H1 (cell line): ENCODE data around the gene ASAH2B. TPM values are rescaled to one million over a fixed set of nuclear protein-coding genes. Genes with fewer than 3 reads are reported as not detected.

Experiments
- polyA plus RNA-seq, 7 experiments: library from polyadenylated mRNA; depleted of rRNA in 3 of 7; stranded (reverse) in 5 of 7; unstranded in 2 of 7; fragments of >200 nt in 5 of 7; fragments of 200-250 nt in 2 of 7; gene quantifications; 1 replicate in 5 of 7; 2 replicates in 1 of 7; 4 replicates in 1 of 7; pipeline versions ENCODE4 v1.2.1 to v1.2.3, GENCODE V29; 2011 to 2013; ENCODE audit warnings: missing spikeins in 2 of 7, mixed read lengths in 2 of 7
- total RNA-seq: library from RNA; stranded (reverse); fragmentation: NEBNext Ultra II Directional; extraction: Animal tissue kit (Norgen Biotek cat#: 25700); gene quantifications from 2 replicates; pipeline ENCODE4 v1.2.1, GENCODE V29; 2021

Gene ASAH2B
- total and polyA plus RNA-seq, 2 of the 8 experiments (the other 6 are each of a cell fraction or from before 2014, with no cell fraction given): 3.6 to 4.7 TPM

Other genes with a start within 250 kb of the ASAH2B start
- gene SGMS1, start 116.0 kb upstream of the ASAH2B start, total RNA-seq: 12.7 and 15.6 TPM in 2 replicates
- 4.8 and 6.0 TPM in 2 replicates for gene SGMS1, start 116.0 kb upstream of the ASAH2B start, polyA plus RNA-seq (2011; rRNA removed)
- not detected in 2 replicates for gene A1CF, start 145.7 kb downstream of the ASAH2B start, total RNA-seq
- not detected in 2 replicates for gene A1CF, start 145.7 kb downstream of the ASAH2B start, polyA plus RNA-seq (2011; rRNA removed)